Uterus (tissue), 4 donors: Measurements from ENCODE around the gene SDHAF1. TPM values are rescaled to one million over a fixed set of nuclear protein-coding genes. Genes with fewer than 3 reads are reported as not detected.

ENCODE experiments used
- DNase-seq, 2 donors: peaks; one replicate each; pipeline ENCODE4 v3.0.0-alpha.2; 2019 to 2020
- H3K27ac ChIP-seq, 2 donors: fragments of 200-600 bp; sonication (generic); 1 replicate in 1 of 2; 2 replicates in 1 of 2; pipeline ENCODE4 v1.5.1; 2016 to 2018
- H3K27me3 ChIP-seq, 2 donors: fragments of 200-600 bp; sonication (generic); one replicate each; pipeline ENCODE4 v1.5.1; 2018 to 2019; ENCODE audit warnings: control low read depth in 1 of 2
- H3K36me3 ChIP-seq, 2 donors: fragments of 200-600 bp; sonication (generic); one replicate each; pipeline ENCODE4 v1.5.1; 2019; ENCODE audit warnings: control low read depth in 1 of 2
- H3K4me1 ChIP-seq, 2 donors: fragments of 200-600 bp; sonication (generic); one replicate each; pipeline ENCODE4 v1.5.1; 2018 to 2019; ENCODE audit warnings: control low read depth in 1 of 2
- H3K4me3 ChIP-seq, 2 donors: fragments of 200-600 bp; sonication (generic); 1 replicate in 1 of 2; 2 replicates in 1 of 2; pipeline ENCODE4 v1.5.1; 2018 to 2019; ENCODE audit warnings: mild to moderate bottlenecking in 1 of 2
- H3K9me3 ChIP-seq, 2 donors: fragments of 200-600 bp; sonication (generic); one replicate each; pipeline ENCODE4 v1.5.1; 2019; ENCODE audit warnings: control low read depth in 1 of 2
- POLR2A ChIP-seq, 2 donors: fragments of 450-650 bp; IDR thresholded peaks; one replicate each; pipeline ENCODE4 v1.6.1; 2016; ENCODE audit warnings: antibody characterized with exemption in 2 of 2, mild to moderate bottlenecking in 1 of 2, moderate library complexity in 1 of 2
- intact Hi-C: fragments of 100-400 bp; cut with DNase I; formaldehyde crosslinking; loops from one replicate; pipeline ENCODE4 v1.15.1; 2023; ENCODE audit warnings: low total_unique reads
- total RNA-seq, 4 donors: library from RNA; depleted of rRNA in 3 of 4; stranded (reverse); fragments of >200 nt in 3 of 4; gene quantifications; one replicate each; pipeline versions ENCODE4 v1.1.0 to v1.2.4, GENCODE V29; 2014 to 2023
- TF ChIP-seq, protein P1 (sequence below), 4 experiments: fragments of 200-600 bp in 2 of 4; fragments of 450-650 bp in 2 of 4; sonication (generic) in 2 of 4; IDR thresholded peaks; one replicate each; pipeline ENCODE4 v1.5.1; 2016 to 2019; ENCODE audit warnings: antibody characterized with exemption in 4 of 4, mild to moderate bottlenecking in 2 of 4, moderate library complexity in 1 of 4
- donor health status: DM: yes; HTN: yes; CAD: no.

SDHAF1 gene
- total RNA-seq, 4 donors from 2014 or later: 23.8 to 80.0 (median 43.1) TPM

DNA sequence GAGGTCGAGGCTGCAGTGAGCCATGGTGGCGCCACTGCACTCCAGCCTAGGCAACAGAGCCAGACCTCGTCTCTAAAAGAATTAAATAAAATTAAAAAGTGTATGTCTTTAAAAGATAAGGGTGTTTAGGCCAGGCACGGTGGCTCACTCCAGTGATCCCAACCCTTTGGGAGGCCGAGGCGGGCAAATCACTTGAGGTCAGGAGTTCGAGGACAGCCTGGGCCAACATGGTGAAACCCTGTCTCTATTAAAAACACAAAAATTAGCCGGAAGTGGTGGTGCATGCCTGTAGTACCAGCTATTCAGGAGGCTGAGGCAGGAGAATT is 7.5 kb upstream of the SDHAF1 start:
- no peak for TF ChIP-seq POLR2A (IDR thresholded peaks at IDR 0.05)
- TF ChIP-seq, protein P1, sequence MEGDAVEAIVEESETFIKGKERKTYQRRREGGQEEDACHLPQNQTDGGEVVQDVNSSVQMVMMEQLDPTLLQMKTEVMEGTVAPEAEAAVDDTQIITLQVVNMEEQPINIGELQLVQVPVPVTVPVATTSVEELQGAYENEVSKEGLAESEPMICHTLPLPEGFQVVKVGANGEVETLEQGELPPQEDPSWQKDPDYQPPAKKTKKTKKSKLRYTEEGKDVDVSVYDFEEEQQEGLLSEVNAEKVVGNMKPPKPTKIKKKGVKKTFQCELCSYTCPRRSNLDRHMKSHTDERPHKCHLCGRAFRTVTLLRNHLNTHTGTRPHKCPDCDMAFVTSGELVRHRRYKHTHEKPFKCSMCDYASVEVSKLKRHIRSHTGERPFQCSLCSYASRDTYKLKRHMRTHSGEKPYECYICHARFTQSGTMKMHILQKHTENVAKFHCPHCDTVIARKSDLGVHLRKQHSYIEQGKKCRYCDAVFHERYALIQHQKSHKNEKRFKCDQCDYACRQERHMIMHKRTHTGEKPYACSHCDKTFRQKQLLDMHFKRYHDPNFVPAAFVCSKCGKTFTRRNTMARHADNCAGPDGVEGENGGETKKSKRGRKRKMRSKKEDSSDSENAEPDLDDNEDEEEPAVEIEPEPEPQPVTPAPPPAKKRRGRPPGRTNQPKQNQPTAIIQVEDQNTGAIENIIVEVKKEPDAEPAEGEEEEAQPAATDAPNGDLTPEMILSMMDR (IDR thresholded peaks at IDR 0.05): no peak
- intact Hi-C loops: no loop called here
- H3K4me3 ChIP-seq: no peak overlapping the region
- H3K4me1 ChIP-seq: no peaks in the 10 kb centered on the region
- DNase-seq: no peak
- no peaks in the 10 kb centered on the region for H3K36me3 ChIP-seq
- H3K9me3 ChIP-seq: no peaks in the 10 kb centered on the region
- no peak overlapping the region for H3K27ac ChIP-seq
- H3K27me3 ChIP-seq: no peaks in the 10 kb centered on the region

DNA sequence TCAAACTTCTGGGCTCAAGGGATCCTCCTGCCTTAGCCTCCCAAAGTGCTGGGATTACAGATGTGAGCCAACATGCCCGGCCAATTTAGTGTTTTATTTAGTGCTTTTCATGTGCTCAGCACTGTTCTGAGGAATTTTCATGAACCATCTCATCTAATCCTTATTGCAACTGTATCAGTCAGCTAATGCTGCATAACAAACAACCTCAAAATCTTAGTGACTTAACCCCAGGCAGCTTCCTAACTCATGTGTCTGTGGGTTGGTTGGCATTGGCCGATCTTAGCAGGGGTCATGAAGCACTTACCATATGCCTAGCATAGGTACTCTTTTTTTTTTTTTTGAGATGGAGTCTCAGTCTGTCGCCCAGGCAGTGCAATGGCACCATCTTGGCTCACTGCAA is 6.2 kb upstream of the SDHAF1 start:
- intact Hi-C loops: no loop called here

DNA sequence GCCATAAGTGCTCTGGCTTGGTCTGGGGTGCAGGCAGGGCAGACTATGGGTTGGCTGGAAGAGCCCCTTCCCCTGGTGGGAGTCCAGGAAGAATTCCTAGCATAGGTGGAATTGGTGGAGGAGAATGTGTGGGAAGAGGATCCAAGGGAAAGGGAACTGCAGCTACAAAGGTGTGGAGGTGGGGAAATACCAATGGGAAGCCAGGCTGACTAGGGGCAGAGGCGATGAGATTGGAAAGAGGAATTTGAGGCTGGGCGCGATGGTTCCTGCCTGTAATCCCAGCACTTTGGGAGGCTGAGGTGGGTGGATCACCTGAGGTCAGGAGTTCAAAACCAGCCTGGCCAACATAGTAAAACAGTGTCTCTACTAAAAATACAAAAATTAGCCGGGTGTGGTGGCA is 4.8 kb upstream of the SDHAF1 start:
- Histone ChIP-seq H3K36me3 (no peaks in the 10 kb centered on the region), H3K9me3 (no peaks in the 10 kb centered on the region), H3K4me3 (no peak overlapping the region), H3K4me1 (no peaks in the 10 kb centered on the region), H3K27me3 (no peaks in the 10 kb centered on the region), H3K27ac (no peak overlapping the region)
- intact Hi-C loops: no loop called here
- no peak for TF ChIP-seq POLR2A (IDR thresholded peaks at IDR 0.05)
- TF ChIP-seq, protein P1 (IDR thresholded peaks at IDR 0.05): no peak
- no peak for DNase-seq

More for the DNA sequence above, 6.2 kb upstream of the SDHAF1 start:
- H3K27ac ChIP-seq: no peak overlapping the region
- H3K4me1 ChIP-seq: no peaks in the 10 kb centered on the region
- no peaks in the 10 kb centered on the region for H3K9me3 ChIP-seq
- no peaks in the 10 kb centered on the region for H3K27me3 ChIP-seq
- DNase-seq: no peak
- H3K36me3 ChIP-seq: no peaks in the 10 kb centered on the region
- H3K4me3 ChIP-seq: no peak overlapping the region
- TF ChIP-seq, protein P1 (IDR thresholded peaks at IDR 0.05): no peak
- TF ChIP-seq POLR2A (IDR thresholded peaks at IDR 0.05): no peak

DNA sequence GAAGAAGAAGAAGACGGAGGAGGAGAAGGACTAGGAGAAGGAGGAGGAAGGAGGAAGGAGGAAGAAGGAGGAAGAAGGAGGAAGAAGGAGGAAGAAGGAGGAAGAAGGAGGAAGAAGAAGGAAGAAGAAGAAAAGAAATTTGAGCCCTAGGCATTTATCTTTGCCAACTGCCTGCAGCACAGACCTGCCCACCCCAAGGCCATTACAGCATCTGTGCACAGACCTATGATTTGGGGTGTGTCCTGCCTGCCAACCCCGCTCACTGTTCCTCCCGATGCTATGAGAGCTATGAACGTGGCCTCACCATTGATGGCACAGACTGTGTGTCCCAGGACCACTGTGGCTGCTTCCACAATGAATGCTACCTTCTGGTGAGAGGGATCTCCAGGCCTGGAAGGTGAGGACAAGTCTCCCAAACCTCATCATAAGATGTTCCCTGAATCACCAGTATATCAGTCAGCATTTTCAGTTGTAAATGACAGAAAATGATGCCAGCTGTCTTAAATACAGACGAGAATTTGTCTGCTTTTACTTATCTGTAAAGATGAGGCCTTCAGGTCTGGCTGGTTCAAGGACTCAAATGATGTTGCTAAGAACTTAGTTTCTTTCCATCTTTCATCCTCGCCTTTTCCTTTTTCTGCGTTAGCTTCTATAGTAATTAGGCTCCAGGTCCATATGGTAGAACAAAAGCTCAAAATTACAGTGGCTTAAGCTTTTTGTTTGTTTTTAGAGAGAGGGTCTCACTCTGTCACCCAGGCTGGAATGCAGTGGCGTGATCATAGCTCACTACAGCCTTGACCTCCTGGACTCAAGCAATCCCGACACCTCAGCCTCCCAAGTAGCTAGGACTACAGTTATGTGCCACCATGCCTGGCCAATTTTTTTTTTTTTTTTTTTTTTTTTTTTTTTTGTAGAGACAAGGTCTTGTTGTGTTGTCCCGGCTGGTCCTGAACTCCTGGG is 3.9 kb upstream of the SDHAF1 start:
- Histone ChIP-seq H3K4me3 (no peak overlapping the region), H3K4me1 (no peaks in the 10 kb centered on the region), H3K27me3 (no peaks in the 10 kb centered on the region), H3K9me3 (no peaks in the 10 kb centered on the region), H3K27ac (no peak overlapping the region), H3K36me3 (no peaks in the 10 kb centered on the region)
- no peak for DNase-seq
- intact Hi-C loops: no loop called here
- TF ChIP-seq, protein P1 (IDR thresholded peaks at IDR 0.05): no peak
- TF ChIP-seq POLR2A (IDR thresholded peaks at IDR 0.05): no peak

DNA sequence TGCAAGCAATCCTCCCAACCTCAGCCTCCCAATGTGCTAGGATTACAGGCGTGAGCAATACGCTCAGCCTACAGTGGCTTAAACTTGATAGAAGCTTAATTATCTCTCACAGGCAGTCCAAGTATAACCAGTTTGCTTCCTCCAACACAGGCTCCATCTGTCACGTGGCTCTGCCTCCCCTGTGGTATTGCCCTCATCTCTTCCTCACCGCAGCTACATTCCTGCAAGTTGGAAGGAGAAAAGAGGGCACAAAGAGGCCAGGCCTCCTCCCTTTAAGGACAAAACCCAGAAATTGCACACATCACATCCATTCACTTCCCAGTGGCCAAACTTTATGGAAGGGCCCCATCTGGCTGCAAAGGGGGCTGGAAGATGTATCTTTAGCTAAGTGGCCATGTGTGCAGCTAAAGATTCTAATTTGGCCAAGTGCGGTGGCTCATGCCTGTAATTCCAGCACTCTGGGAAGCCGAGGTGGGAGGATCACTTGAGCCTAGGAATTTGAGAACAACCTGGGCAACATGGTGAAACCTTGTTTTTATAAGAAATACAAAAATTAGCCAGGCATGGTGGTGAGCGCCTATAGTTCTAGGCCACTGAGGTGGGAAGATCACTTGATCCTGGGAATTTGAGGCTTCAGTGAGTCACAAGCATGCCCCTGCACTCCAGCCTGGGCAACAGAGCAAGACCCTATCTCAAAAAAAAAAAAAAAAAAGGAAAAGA is 3.1 kb upstream of the SDHAF1 start:
- TF ChIP-seq POLR2A (IDR thresholded peaks at IDR 0.05): no peak
- TF ChIP-seq, protein P1 (IDR thresholded peaks at IDR 0.05): no peak
- Histone ChIP-seq H3K36me3 (no peaks in the 10 kb centered on the region), H3K9me3 (no peaks in the 10 kb centered on the region), H3K27me3 (no peaks in the 10 kb centered on the region), H3K27ac (no peak overlapping the region), H3K4me3 (no peak overlapping the region), H3K4me1 (no peaks in the 10 kb centered on the region)
- no peak for DNase-seq
- intact Hi-C loops: no loop called here
